GM23248 (cell line): ENCODE measurements around the gene CFAP57. TPM values are rescaled to one million over a fixed set of nuclear protein-coding genes. Genes with fewer than 3 reads are reported as not detected.
A peak's percentile ranks its signal among the peaks of the same experiment; 100 is the strongest.
"Not testable (repeated sequence)": the region's sequence is repeated elsewhere in the genome, so short reads cannot be mapped to it uniquely, and the experiment has no call there.

Experiments
- DNase-seq: peaks from one replicate; pipeline ENCODE4 v3.0.0-alpha.2; 2015
- H2AFZ ChIP-seq: fragments of 200-600 bp; sonication (generic); 2 replicates; pipeline ENCODE4 v1.6.1; 2016; ENCODE audit warnings: antibody characterized with exemption
- H3F3A ChIP-seq: fragments of 200-600 bp; sonication (generic); 2 replicates; pipeline ENCODE4 v1.6.1; 2016; ENCODE audit warnings: mild to moderate bottlenecking, antibody characterized with exemption, mixed run types; ENCODE audit not compliant: insufficient read depth
- H3K27ac ChIP-seq: fragments of 200-600 bp; sonication (generic); 2 replicates; pipeline ENCODE4 v1.5.1; 2016; ENCODE audit warnings: mild to moderate bottlenecking
- H3K27me3 ChIP-seq: fragments of 200-600 bp; sonication (generic); replicated peaks from 2 replicates; pipeline ENCODE4 v1.6.1; 2016; ENCODE audit warnings: mild to moderate bottlenecking; ENCODE audit not compliant: insufficient read depth
- H3K36me3 ChIP-seq: fragments of 200-600 bp; sonication (generic); 2 replicates; pipeline ENCODE4 v1.6.1; 2016; ENCODE audit warnings: low read depth, mild to moderate bottlenecking
- H3K4me1 ChIP-seq: fragments of 200-600 bp; sonication (generic); 2 replicates; pipeline ENCODE4 v1.6.1; 2016; ENCODE audit warnings: mild to moderate bottlenecking; ENCODE audit not compliant: insufficient read depth
- H3K4me2 ChIP-seq: fragments of 200-600 bp; sonication (generic); one replicate; pipeline ENCODE4 v1.6.1; 2016; ENCODE audit warnings: mild to moderate bottlenecking; ENCODE audit not compliant: unreplicated experiment
- H3K4me3 ChIP-seq: fragments of 200-600 bp; sonication (generic); 2 replicates; pipeline ENCODE4 v1.5.1; 2016; ENCODE audit warnings: mild to moderate bottlenecking
- H3K79me2 ChIP-seq: fragments of 200-600 bp; sonication (generic); 2 replicates; pipeline ENCODE4 v1.6.1; 2016; ENCODE audit warnings: mild to moderate bottlenecking; ENCODE audit not compliant: insufficient read depth
- H3K9ac ChIP-seq: fragments of 200-600 bp; sonication (generic); 2 replicates; pipeline ENCODE4 v1.6.1; 2016; ENCODE audit warnings: mild to moderate bottlenecking
- H3K9me2 ChIP-seq: fragments of 200-600 bp; sonication (generic); 2 replicates; pipeline ENCODE4 v1.6.1; 2016; ENCODE audit warnings: mixed run types, mild to moderate bottlenecking, moderate library complexity; ENCODE audit not compliant: insufficient read depth
- H3K9me3 ChIP-seq: fragments of 200-600 bp; sonication (generic); one replicate; pipeline ENCODE4 v1.6.1; 2017; ENCODE audit warnings: low read depth
- H4K20me1 ChIP-seq: fragments of 200-600 bp; sonication (generic); 2 replicates; pipeline ENCODE4 v1.6.0; 2016; ENCODE audit not compliant: insufficient read depth
- EZH2 ChIP-seq: fragments of 200-600 bp; sonication (generic); IDR thresholded peaks from 2 replicates; pipeline ENCODE4 v1.6.1; 2018; ENCODE audit warnings: antibody characterized with exemption, mild to moderate bottlenecking; ENCODE audit not compliant: insufficient read depth, poor library complexity, severe bottlenecking
- EZH2phosphoT487 ChIP-seq: fragments of 200-600 bp; sonication (generic); IDR thresholded peaks from 2 replicates; pipeline ENCODE4 v1.6.1; 2018; ENCODE audit warnings: antibody characterized with exemption, moderate library complexity, mild to moderate bottlenecking, low read depth; ENCODE audit not compliant: insufficient read depth
- WGBS, 2 experiments: methylation state at CpG; one replicate each; pipeline ENCODE4 v1.1.6; 2015 to 2017; ENCODE audit warnings: low lambda C conversion rate in 2 of 2, low coverage in 1 of 2; ENCODE audit errors: missing lambda C conversion rate in 2 of 2; 5-methylcytosine and 5-hydroxymethylcytosine counted together
- in situ Hi-C: fragments of 300-500 bp; cut with MboI; formaldehyde crosslinking; loops from 2 replicates; pipeline ENCODE4 v1.15.0; 2020
- polyA plus RNA-seq: library from polyadenylated mRNA; unstranded; fragments of >200 nt; fragmentation: Nextera tagmentation; extraction: Ambion mirVana; gene quantifications from 2 replicates; pipeline ENCODE4 v1.2.1, GENCODE V29; 2016
- total RNA-seq: library from RNA; depleted of rRNA; stranded (reverse); fragments of >200 nt; shearing (Covaris generic); gene quantifications from 2 replicates; pipeline ENCODE4 v1.2.3, GENCODE V29; 2014

CFAP57 gene
- total and polyA plus RNA-seq, 2 experiments from 2014 or later: 0.32 to 0.35 TPM

- Histone ChIP-seq H3K4me1 (peaks cover 27% of the 10 kb centered on the region), H3K4me2 (no peak overlapping the region), H4K20me1 (no peaks in the 10 kb centered on the region), H3K9me2 (no peaks in the 10 kb centered on the region), H3K79me2 (no peaks in the 10 kb centered on the region), H2AFZ (no peak overlapping the region), H3K9me3 (no peaks in the 10 kb centered on the region), H3K27me3 (no peaks in the 10 kb centered on the region), H3K36me3 (no peaks in the 10 kb centered on the region), H3K27ac (no peak overlapping the region), H3K9ac (no peak overlapping the region), H3F3A (peaks cover 29% of the 10 kb centered on the region), H3K4me3 (no peak overlapping the region)
- in situ Hi-C loops: no loop called here
- TF ChIP-seq EZH2phosphoT487: no peak
- no peak for TF ChIP-seq EZH2
- DNase-seq: no peak
- WGBS, 2 experiments: 86 to 100% methylated on average over 1 of the region's 1 CpG
These were observed 32.3 kb downstream of the CFAP57 start for GRCh38 chr1:43204394-43204793.

GRCh38 chr1:43205671-43206070 lies 33.5 kb downstream of the CFAP57 start:
- no peak for TF ChIP-seq EZH2phosphoT487
- TF ChIP-seq EZH2: no peak
- H3K4me2 ChIP-seq: peak overlapping the region; percentile 63
- H3K4me3 ChIP-seq: peak overlapping the region; percentile 31; the same call in 1 of the 2 replicates
- peak; percentile 73 for DNase-seq
- no peaks in the 10 kb centered on the region for H3K79me2 ChIP-seq
- H3K36me3 ChIP-seq: no peaks in the 10 kb centered on the region
- H3K9me3 ChIP-seq: no peaks in the 10 kb centered on the region
- peak overlapping the region; percentile 60 for H2AFZ ChIP-seq
- peak overlapping the region; percentile 88 for H3K27ac ChIP-seq
- WGBS, 2 experiments: 64 to 67% methylated on average over 4 of the region's 4 CpGs
- H3K4me1 ChIP-seq: peaks cover 27% of the 10 kb centered on the region
- in situ Hi-C loops: no loop called here
- H3K9me2 ChIP-seq: no peaks in the 10 kb centered on the region
- peaks cover 29% of the 10 kb centered on the region for H3F3A ChIP-seq
- H3K9ac ChIP-seq: peak overlapping the region; percentile 8; the same call in 1 of the 2 replicates
- H4K20me1 ChIP-seq: no peaks in the 10 kb centered on the region
- no peaks in the 10 kb centered on the region for H3K27me3 ChIP-seq

GRCh38 chr1:43206600-43207228 lies 34.6 kb downstream of the CFAP57 start:
- Histone ChIP-seq H3K9me3 (no peaks in the 10 kb centered on the region), H3K9ac (peak overlapping the region; percentile 61), H4K20me1 (no peaks in the 10 kb centered on the region), H3K9me2 (no peaks in the 10 kb centered on the region), H3F3A (peaks cover 29% of the 10 kb centered on the region), H3K4me1 (peaks cover 27% of the 10 kb centered on the region), H3K36me3 (no peaks in the 10 kb centered on the region), H3K79me2 (no peaks in the 10 kb centered on the region), H3K4me3 (peak overlapping the region; percentile 31), H3K4me2 (peak overlapping the region; percentile 63), H3K27me3 (no peaks in the 10 kb centered on the region), H3K27ac (peak overlapping the region; percentile 88), H2AFZ (peak overlapping the region; percentile 60)
- in situ Hi-C loops: no loop called here
- TF ChIP-seq EZH2 (no peak), EZH2phosphoT487 (no peak)
- DNase-seq: peak; percentile 96
- WGBS, 2 experiments: 0 to 1% methylated on average over 10 of the region's 10 CpGs

DNA sequence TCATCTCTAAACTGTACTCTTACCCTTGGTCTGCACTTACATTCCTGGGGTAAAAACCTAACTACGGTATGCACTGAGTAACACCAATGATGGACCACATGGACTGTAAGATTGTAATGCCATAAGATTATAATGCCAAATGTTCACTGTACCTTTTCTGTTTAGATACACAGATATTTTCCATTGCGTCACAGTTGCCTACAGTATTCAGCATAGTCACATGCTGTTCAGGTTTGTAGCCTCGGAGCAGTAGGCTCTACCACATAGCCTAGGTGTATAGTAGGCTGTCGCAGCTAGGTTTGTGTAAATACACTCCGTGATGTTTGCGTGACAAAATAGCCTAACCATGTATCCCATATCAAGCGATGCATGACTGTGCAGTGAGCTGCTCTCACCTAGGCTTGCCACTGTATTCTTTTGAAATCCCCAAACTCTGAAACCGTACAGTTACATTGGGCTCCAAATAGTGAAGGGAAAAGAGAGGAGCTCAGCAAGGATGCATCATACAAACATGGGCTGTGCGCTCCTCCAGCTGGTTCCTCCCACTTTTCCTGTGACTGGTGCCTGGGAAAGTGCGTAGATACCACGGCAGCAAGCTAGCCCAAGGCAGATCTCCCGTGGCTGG lies 35.2 kb downstream of the CFAP57 start:
- no peaks in the 10 kb centered on the region for H3K36me3 ChIP-seq
- no peaks in the 10 kb centered on the region for H3K9me2 ChIP-seq
- H3K9me3 ChIP-seq: no peaks in the 10 kb centered on the region
- WGBS, 2 experiments: 79 to 82% methylated on average over 12 of the region's 12 CpGs
- no peaks in the 10 kb centered on the region for H3K79me2 ChIP-seq
- in situ Hi-C loops: no loop called here
- peak overlapping the region; percentile 63 for H3K4me2 ChIP-seq
- TF ChIP-seq EZH2phosphoT487 (no peak), EZH2 (no peak)
- peak overlapping the region; percentile 61 for H3K9ac ChIP-seq
- no peaks in the 10 kb centered on the region for H3K27me3 ChIP-seq
- H3K27ac ChIP-seq: peak overlapping the region; percentile 88
- peaks cover 29% of the 10 kb centered on the region for H3F3A ChIP-seq
- H3K4me3 ChIP-seq: peak overlapping the region; percentile 31
- H2AFZ ChIP-seq: peak overlapping the region; percentile 60
- peak; percentile 80 for DNase-seq
- H3K4me1 ChIP-seq: peaks cover 27% of the 10 kb centered on the region
- no peaks in the 10 kb centered on the region for H4K20me1 ChIP-seq

- DNase-seq, in situ Hi-C loops: not testable (repeated sequence)
These were observed 36.1 kb downstream of the CFAP57 start for GRCh38 chr1:43208277-43208676.

More at GRCh38 chr1:43208277-43208676, 36.1 kb downstream of the CFAP57 start:
- H3K9me2 ChIP-seq, H2AFZ ChIP-seq, H3K27ac ChIP-seq, H4K20me1 ChIP-seq, H3K36me3 ChIP-seq, H3K9me3 ChIP-seq, H3K79me2 ChIP-seq, H3K4me3 ChIP-seq, H3K4me2 ChIP-seq, H3K27me3 ChIP-seq, H3K9ac ChIP-seq: not testable (repeated sequence)
- 96 to 99% methylated on average over 8 of the region's 8 CpGs for WGBS, 2 experiments
- peaks cover 27% of the 10 kb centered on the region for H3K4me1 ChIP-seq
- peaks cover 29% of the 10 kb centered on the region for H3F3A ChIP-seq
